ENCODE measurements around the gene RABL6. TPM values are rescaled to one million over a fixed set of nuclear protein-coding genes. Genes with fewer than 3 reads are reported as not detected.

RABL6 gene
- total RNA-seq, 2 experiments from 2014 or later: 46.4 to 48.5 TPM

DNA sequence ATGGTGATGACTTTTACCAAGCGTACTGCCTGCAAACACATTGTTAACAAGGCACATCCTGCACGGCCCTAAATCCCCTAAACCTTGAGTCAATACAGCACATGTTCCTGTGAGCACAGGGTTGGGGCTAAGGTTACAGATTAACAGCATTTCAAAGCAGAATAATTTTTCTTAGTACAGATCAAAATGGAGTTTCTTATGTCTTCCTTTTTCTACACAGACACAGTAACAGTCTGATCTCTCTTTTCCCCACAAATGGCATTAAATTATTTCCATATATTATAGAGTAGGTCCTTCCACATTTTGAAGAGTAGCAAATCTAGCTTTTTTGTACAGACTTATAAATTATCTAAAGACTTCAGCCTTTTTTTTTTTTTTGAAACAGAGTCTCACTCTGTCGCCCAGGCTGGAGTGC lies 18.2 kb upstream of the RABL6 start:
- no peak for TF ChIP-seq CTCF (IDR thresholded peaks at IDR 0.05)
- ATAC-seq (ENCODE audit: poor library complexity) (no peak), DNase-seq (no peak)
- no peaks in the 10 kb centered on the region for H3K9me3 ChIP-seq (ENCODE audit: control insufficient read depth in 1 of 2, insufficient read depth in 1 of 2, low read length in 2 of 2)
- CTCF ChIA-PET: interaction anchor here (1.4 kb wide), 1 partner anchor 53 kb away, joined by 4 read pairs; the partner anchor contains the start of gene AJM1
- H3K4me1 Mint-ChIP-seq (ENCODE audit: low read depth): peaks cover 37% of the 10 kb centered on the region
- H3K4me3 Mint-ChIP-seq: no peak overlapping the region
- peaks cover 14% of the 10 kb centered on the region for H3K36me3 ChIP-seq (ENCODE audit: insufficient read depth, low read length)
- intact Hi-C loops (cut with DNase I, micrococcal nuclease): loop anchor here (5.0 to 10.0 kb wide), 4 partner anchors 275 to 448 kb away; partner anchors contain the start of genes RNF208 (in 1 of the 2) and SEC16A (in 1 of the 2)
- POLR2A ChIA-PET: no interaction called here
- no peak overlapping the region for H3K27ac Mint-ChIP-seq
- no peaks in the 10 kb centered on the region for H3K27me3 Mint-ChIP-seq
- H3K9me3 Mint-ChIP-seq: no peaks in the 10 kb centered on the region
- H3K4me3 ChIP-seq (ENCODE audit: low read length): no peak overlapping the region
- no peaks in the 10 kb centered on the region for H3K27me3 ChIP-seq (ENCODE audit: control insufficient read depth in 1 of 2, insufficient read depth in 2 of 2, low read length in 2 of 2)
- H3K36me3 Mint-ChIP-seq (ENCODE audit: low read depth): no peaks in the 10 kb centered on the region
- H3K27ac ChIP-seq (ENCODE audit: low read depth in 1 of 2, low read length in 2 of 2): no peak overlapping the region
- H3K4me1 ChIP-seq (ENCODE audit: insufficient read depth, low read length): peaks cover 29% of the 10 kb centered on the region

- Histone ChIP-seq H3K36me3 (ENCODE audit: insufficient read depth, low read length) (peaks cover 14% of the 10 kb centered on the region), H3K4me3 (ENCODE audit: low read length) (peak within 1 kb of the TSS; percentile 77), H3K4me1 (ENCODE audit: insufficient read depth, low read length) (peaks cover 29% of the 10 kb centered on the region), H3K27me3 (ENCODE audit: control insufficient read depth in 1 of 2, insufficient read depth in 2 of 2, low read length in 2 of 2) (no peaks in the 10 kb centered on the region), H3K9me3 (ENCODE audit: control insufficient read depth in 1 of 2, insufficient read depth in 1 of 2, low read length in 2 of 2) (no peaks in the 10 kb centered on the region), H3K27ac (ENCODE audit: low read depth in 1 of 2, low read length in 2 of 2) (peak within 1 kb of the TSS; percentile 95)
- ChIA-PET CTCF (interaction anchor here (1.0 to 1.4 kb wide), 5 partner anchors 17 to 256 kb away, joined by 4 to 6 read pairs (median 4); partner anchors contain the start of genes AJM1, FBXW5, NPDC1 and RABL6), POLR2A (interaction anchor here (0.6 to 4.4 kb wide), 14 partner anchors 8 to 450 kb away, joined by 3 to 30 read pairs (median 4); partner anchors contain the start of genes AJM1, MAN1B1, RABL6 and TRAF2)
- intact Hi-C loops (cut with DNase I, micrococcal nuclease): loop anchor here in 1 of 2 experiments (1.0 to 10.0 kb wide), 3 partner anchors 9 to 664 kb away; partner anchors contain the start of genes C8G, FBXW5 and NSMF
- no peaks in the 10 kb centered on the region for H3K27me3 Mint-ChIP-seq
- peak; percentile 83 for ATAC-seq (ENCODE audit: poor library complexity)
- H3K4me3 Mint-ChIP-seq: peak within 1 kb of the TSS; percentile 91
- no peaks in the 10 kb centered on the region for H3K36me3 Mint-ChIP-seq (ENCODE audit: low read depth)
- peak; percentile 99 to 100 (median 100) for DNase-seq
- H3K9me3 Mint-ChIP-seq: no peaks in the 10 kb centered on the region
- H3K27ac Mint-ChIP-seq: peak within 1 kb of the TSS; percentile 99
- peaks cover 39% of the 10 kb centered on the region for H3K4me1 Mint-ChIP-seq (ENCODE audit: low read depth)
- TF ChIP-seq CTCF (IDR thresholded peaks at IDR 0.05): no peak
These were observed 16.9 kb upstream of the RABL6 start, which contains the start of gene TMEM141 for GRCh38 chr9:136790640-136791515. TMEM141 (plus strand) TSS chr9:136791344; CDS start chr9:136791371, 27 bp downstream.

DNA sequence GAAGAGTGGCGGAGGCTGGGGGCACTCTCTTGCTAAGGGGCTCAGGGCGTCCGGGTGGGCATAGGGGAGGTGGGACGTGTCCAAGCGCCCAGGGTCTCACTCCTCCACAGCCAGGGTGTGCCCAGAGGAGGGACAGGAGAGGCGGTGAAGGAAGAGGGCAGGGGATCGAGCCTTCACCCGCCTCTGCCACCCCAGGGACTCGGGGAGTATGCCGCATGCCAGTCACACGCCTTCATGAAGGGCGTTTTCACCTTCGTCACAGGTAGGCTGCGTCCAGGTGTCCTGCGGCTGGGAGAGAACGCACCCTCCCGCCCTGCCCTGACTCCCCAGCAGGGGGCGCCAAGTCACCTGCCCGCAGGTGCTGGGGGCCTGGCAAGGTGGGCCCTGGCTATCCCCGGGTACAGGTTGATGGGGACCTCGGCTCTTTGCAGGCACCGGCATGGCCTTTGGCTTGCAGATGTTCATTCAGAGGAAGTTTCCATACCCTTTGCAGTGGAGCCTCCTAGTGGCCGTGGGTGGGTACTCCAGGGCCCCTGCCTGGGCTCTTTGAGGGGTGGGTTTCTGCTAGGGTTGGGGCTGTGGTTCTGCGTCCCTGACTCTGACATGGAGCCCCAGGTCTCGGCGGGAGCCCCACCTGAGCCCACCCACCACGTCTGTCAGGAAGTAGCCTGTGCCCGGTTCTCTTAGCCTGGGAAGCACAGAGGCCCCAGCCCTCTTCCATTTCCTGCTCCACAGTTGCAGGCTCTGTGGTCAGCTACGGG lies 16.1 kb upstream of the RABL6 start:
- Histone ChIP-seq H3K4me1 (ENCODE audit: insufficient read depth, low read length) (peaks cover 33% of the 10 kb centered on the region), H3K27me3 (ENCODE audit: control insufficient read depth in 1 of 2, insufficient read depth in 2 of 2, low read length in 2 of 2) (no peaks in the 10 kb centered on the region), H3K9me3 (ENCODE audit: control insufficient read depth in 1 of 2, insufficient read depth in 1 of 2, low read length in 2 of 2) (no peaks in the 10 kb centered on the region), H3K36me3 (ENCODE audit: insufficient read depth, low read length) (peaks cover 14% of the 10 kb centered on the region), H3K27ac (ENCODE audit: low read depth in 1 of 2, low read length in 2 of 2) (peak overlapping the region; percentile 95), H3K4me3 (ENCODE audit: low read length) (peak overlapping the region; percentile 77)
- H3K4me3 Mint-ChIP-seq: peak overlapping the region; percentile 91
- H3K27ac Mint-ChIP-seq: peak overlapping the region; percentile 99
- ChIA-PET POLR2A (interaction anchor here (0.7 to 4.4 kb wide), 6 partner anchors 9 to 286 kb away, joined by 3 to 30 read pairs (median 3); partner anchors contain the start of genes CLIC3, RABL6 and UAP1L1), CTCF (interaction anchor here (0.7 to 1.4 kb wide), 3 partner anchors 16 to 243 kb away, joined by 3 to 4 read pairs (median 4); partner anchors contain the start of genes AJM1 and RABL6)
- H3K4me1 Mint-ChIP-seq (ENCODE audit: low read depth): peaks cover 47% of the 10 kb centered on the region
- H3K9me3 Mint-ChIP-seq: no peaks in the 10 kb centered on the region
- DNase-seq: peak; percentile 39 to 89 (median 68)
- no peaks in the 10 kb centered on the region for H3K27me3 Mint-ChIP-seq
- H3K36me3 Mint-ChIP-seq (ENCODE audit: low read depth): no peaks in the 10 kb centered on the region
- intact Hi-C loops (cut with DNase I, micrococcal nuclease): loop anchor here in 1 of 2 experiments (1.0 to 10.0 kb wide), 3 partner anchors 9 to 663 kb away; partner anchors contain the start of genes C8G, FBXW5 and NSMF
- peak; percentile 35 for ATAC-seq (ENCODE audit: poor library complexity)
- peak; percentile 99 for TF ChIP-seq CTCF (IDR thresholded peaks at IDR 0.05)

Data from CD4-positive, alpha-beta T cell (primary cell).